SIG-M5 treated with dmso at 0.1 percent for 504 hours (cell line): ENCODE results near the gene SCN7A.

Source experiments
- DNase-seq: peaks from one replicate; lab custom pipeline; 2025; ENCODE audit not compliant: unreplicated experiment; lab: John Stamatoyannopoulos, UW

SCN7A gene

DNA sequence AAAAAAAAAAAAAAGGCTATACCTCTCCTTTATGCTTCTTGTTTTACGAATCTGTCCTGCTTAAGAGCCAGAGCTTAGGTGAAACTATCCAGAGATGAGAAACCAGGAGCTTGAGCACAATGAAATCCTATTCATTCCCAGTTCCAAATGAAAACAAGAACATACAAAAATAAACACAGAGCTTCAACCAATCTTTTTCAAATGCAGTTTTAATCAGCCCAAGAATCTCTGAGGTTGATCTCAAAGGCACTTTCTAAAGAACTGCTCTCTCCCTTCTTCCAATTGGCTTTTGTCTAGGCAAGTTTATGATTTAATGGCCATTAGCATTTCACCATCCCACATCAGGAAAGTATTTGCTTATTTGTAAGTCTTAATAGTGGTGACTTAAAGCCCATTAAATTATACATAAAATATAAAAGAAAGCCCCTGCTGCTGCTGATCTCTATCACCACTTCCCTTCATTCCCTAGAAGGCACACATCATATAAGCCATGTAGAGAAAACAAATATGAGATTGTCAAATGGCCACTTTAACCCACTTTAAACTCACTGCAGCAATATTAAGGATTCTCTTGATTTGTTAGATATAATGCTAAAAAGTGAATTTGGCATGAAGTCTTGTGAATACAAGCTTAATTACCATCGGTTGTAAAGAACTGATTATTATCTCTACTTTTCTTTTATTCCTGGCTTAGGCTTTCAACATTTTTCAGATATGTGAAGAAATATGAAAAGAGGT is 89.0 kb downstream of the SCN7A start:
- no peak for DNase-seq

- DNase-seq, result no peak
Measured at GRCh38 chr2:166394245-166394644, 99.8 kb downstream of the SCN7A start.

- no peak for DNase-seq
Measured at GRCh38 chr2:166393008-166393407, 101.0 kb downstream of the SCN7A start.

DNA sequence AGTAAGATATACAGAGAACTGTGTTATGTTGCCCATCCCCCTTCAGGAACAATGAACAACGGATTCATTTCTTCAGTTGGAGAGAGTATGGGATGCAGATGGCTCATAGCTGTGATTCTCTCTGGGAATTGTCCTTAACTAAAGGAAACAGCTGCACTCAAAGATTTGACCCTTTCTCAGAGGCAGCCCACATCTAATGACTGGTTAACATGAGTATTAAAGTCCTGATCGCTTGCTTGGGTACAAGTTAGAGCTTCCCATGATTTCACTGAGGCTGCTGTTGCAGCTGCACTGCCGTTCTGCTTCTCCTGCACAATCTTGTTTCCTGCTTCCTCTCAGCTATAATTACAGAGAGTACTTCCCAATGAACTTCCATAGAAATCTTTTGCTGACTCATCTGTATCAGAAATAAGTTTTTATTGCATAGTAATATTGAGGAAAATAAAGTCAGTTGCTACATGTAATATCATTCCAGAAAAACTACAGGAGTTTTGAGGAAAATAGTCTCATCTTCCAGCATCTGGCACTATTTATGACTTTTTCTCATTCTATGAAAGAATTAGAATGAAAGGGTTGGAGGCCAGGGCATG is 105.5 kb downstream of the SCN7A start:
- DNase-seq, result no peak

GRCh38 chr2:166385313-166385712 is 108.7 kb downstream of the SCN7A start:
- no peak for DNase-seq

- DNase-seq, result peak; percentile 13
Measured at GRCh38 chr2:166384774-166385173, 109.3 kb downstream of the SCN7A start.

GRCh38 chr2:166382448-166382847 is 111.6 kb downstream of the SCN7A start:
- DNase-seq, result no peak

- no peak for DNase-seq
Measured at GRCh38 chr2:166380615-166381014, 113.4 kb downstream of the SCN7A start.

GRCh38 chr2:166376873-166377272 is 117.2 kb downstream of the SCN7A start:
- DNase-seq, result no peak

GRCh38 chr2:166376488-166376828 is 117.6 kb downstream of the SCN7A start:
- DNase-seq, result no peak

DNA sequence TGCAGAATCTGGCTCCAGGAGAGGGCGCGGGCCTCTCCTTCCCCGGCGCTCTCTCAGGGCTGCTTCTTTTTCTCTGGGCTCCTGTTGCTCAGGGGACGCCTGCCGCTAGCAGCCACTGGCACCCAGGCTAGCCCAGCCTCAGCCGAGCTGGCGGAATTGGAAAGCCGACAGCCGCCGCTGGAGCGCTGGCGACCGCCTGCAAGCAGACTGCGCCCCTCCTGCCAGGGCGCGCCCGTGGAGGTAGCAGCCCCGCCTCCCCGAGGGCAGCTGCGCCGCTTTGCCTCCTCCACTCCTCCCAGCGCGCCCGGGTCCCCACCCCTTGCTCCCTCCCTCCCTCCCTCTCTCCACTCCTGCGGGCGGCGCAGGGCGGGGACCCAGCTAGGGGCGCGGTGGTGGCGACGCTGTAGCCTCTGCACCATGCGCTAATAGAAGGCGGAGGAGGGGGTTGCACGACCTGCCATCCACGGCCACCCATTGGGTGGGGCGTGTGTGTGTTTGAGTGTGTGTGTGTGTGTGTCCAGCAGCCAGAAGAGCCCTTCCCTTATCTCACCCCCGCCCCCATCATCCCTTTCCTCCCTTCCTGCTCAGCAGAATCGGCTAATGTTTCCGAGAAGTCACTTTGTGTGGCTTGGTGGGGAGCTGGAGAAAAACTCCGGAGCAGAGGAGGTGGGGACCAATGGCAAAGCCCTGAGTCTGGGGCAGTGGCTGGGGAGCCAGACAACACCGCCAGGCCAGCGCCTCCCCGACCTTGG is 118.1 kb downstream of the SCN7A start, which contains the start of gene SCN9A:
SCN9A (minus strand) TSS at position 209 of the 752 bp plus-strand sequence. CDS start 64,188 bp downstream, outside the sequence.
- DNase-seq, result peak; percentile 54

GRCh38 chr2:166375195-166375735 is 118.8 kb downstream of the SCN7A start:
- peak; percentile 52 for DNase-seq

- DNase-seq, result no peak
Measured at GRCh38 chr2:166373951-166374350, 120.1 kb downstream of the SCN7A start.

DNA sequence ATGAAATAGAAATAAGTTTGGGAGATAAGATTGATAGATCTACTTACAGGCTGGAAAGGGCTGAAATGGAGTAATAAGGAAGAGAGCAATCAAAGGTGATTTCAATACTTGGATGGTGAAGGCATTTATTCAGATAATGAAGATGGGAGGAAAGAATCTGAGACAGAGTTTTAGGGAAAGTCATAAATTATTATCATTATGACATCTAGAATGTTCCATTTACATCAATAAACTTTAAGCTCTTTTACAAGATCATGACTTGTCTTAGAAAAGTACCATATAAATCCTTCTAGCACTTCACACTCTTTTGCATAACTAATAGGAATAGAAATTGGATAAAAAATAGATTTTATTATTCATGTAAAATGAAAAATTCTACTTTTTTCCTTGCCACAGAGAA is 120.5 kb downstream of the SCN7A start:
- DNase-seq, result no peak

GRCh38 chr2:166373105-166373504 is 120.9 kb downstream of the SCN7A start:
- peak; percentile 7 for DNase-seq

DNA sequence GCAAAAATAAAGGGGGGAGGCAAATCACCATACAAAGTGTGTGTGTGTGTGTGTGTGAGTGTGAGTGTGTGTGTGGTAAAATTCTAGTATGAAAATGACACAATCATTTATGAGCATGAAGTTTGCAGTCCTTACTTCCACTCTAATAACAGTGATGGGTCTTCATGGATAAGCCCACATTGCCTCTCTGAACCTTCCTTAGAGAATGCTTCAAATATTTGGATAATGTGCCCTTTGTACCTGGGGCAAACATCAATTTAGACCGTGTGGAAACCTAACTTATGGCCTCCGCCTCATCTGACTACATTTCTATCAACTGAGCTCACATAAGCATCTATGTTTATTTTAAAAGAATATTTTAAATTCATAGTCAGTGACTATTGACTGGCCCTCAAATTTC is 122.0 kb downstream of the SCN7A start:
- DNase-seq, result no peak

- DNase-seq, result no peak
Measured at GRCh38 chr2:166365803-166366420, 128.1 kb downstream of the SCN7A start.

DNA sequence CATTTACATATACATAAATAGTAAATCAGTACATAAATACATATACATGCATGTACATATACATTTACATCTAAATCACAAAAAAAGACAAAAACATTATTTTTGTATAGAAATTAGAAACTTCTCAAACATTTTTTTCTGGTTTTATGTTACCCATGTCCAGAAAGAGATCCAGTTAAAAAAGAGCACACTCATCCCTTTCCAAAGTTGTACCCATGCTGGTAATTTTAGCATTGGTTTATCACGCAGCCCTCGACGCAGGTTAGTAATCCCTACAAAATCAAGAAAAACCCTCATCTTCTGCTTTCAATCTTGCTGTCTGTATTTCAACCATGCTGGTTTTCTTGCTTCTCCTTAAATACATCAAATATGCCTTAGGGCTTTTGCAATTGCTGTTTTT is 128.8 kb downstream of the SCN7A start:
- no peak for DNase-seq

GRCh38 chr2:166364476-166365161 is 129.4 kb downstream of the SCN7A start:
- DNase-seq, result no peak

GRCh38 chr2:166361351-166362153 is 132.5 kb downstream of the SCN7A start:
- DNase-seq, result peak; percentile 41
